Endothelial cell of umbilical vein (primary cell): ENCODE results near the gene TRIM47. TPM values are rescaled to one million over a fixed set of nuclear protein-coding genes. Genes with fewer than 3 reads are reported as not detected.

Experiments
- BruUV-seq: library from RNA; stranded (reverse); fragments of 400-500 nt; replicated peaks from 2 replicates; lab custom pipeline; 2021; lab: Mats Ljungman, UMichigan
- CTCF ChIA-PET: fragments of 300-600, 350-600 bp; sonication (Branson Sonifier 250); formaldehyde crosslinking; loops from one replicate; lab custom pipeline; 2021; ENCODE audit warnings: antibody characterized with exemption, inconsistent platforms; lab: Charles Lee
- POLR2A ChIA-PET: fragments of 300-600, 350-600 bp; sonication (Branson Sonifier 250); formaldehyde crosslinking; loops from one replicate; lab custom pipeline; 2021; ENCODE audit warnings: antibody characterized with exemption, inconsistent platforms; lab: Charles Lee
- DNase-seq: peaks from one replicate; pipeline ENCODE4 v3.0.0-alpha.2; 2011; ENCODE audit warnings: low read depth, low spot score
- FAIRE-seq: peaks from 2 replicates; lab custom pipeline; 2011; peaks lifted over from hg19 to GRCh38; lab: Jason Lieb, UNC
- H2AFZ ChIP-seq: 2 replicates; pipeline ENCODE4 v1.6.0; 2012; ENCODE audit warnings: low read depth, low read length, control low read depth, inconsistent platforms
- H3K27ac ChIP-seq: 2 replicates; pipeline ENCODE4 v1.5.1; 2011; ENCODE audit warnings: low read depth, mild to moderate bottlenecking, control low read depth, low read length, moderate library complexity; ENCODE audit not compliant: insufficient read depth
- H3K27me3 ChIP-seq, 2 experiments: 2 replicates each; pipeline versions ENCODE4 v1.6.0 to v1.6.1; 2011; ENCODE audit warnings: low read length in 2 of 2, mixed read lengths in 1 of 2; ENCODE audit not compliant: control insufficient read depth in 2 of 2, insufficient read depth in 2 of 2
- H3K36me3 ChIP-seq, 2 experiments: 2 replicates in 1 of 2; 3 replicates in 1 of 2; pipeline ENCODE4 v1.5.1; 2011; ENCODE audit warnings: low read length in 2 of 2, mild to moderate bottlenecking in 1 of 2, moderate library complexity in 1 of 2; ENCODE audit not compliant: control insufficient read depth in 2 of 2, insufficient read depth in 2 of 2; ENCODE audit errors: extremely low read depth in 1 of 2
- H3K4me1 ChIP-seq: 3 replicates; pipeline ENCODE4 v1.5.1; 2011; ENCODE audit warnings: mild to moderate bottlenecking, low read length; ENCODE audit not compliant: control insufficient read depth, insufficient read depth; ENCODE audit errors: extremely low read depth
- H3K4me2 ChIP-seq: 2 replicates; pipeline ENCODE4 v1.6.1; 2011; ENCODE audit warnings: low read length, control low read depth, mixed read lengths; ENCODE audit not compliant: insufficient read depth
- H3K4me3 ChIP-seq, 3 experiments: fragments of 200-600 bp in 1 of 3; sonication (generic), shearing (Covaris generic) in 1 of 3; replicated peaks in 1 of 3; 2 replicates each; pipeline ENCODE4 v1.5.1; 2011 to 2016; ENCODE audit warnings: control low read depth in 3 of 3, low read length in 3 of 3, mild to moderate bottlenecking in 2 of 3, inconsistent platforms in 1 of 3, low read depth in 1 of 3, moderate library complexity in 1 of 3; ENCODE audit not compliant: insufficient read depth in 1 of 3
- H3K79me2 ChIP-seq: 2 replicates; pipeline ENCODE4 v1.6.0; 2012; ENCODE audit warnings: low read length, inconsistent platforms; ENCODE audit not compliant: control insufficient read depth, insufficient read depth
- H3K9ac ChIP-seq: replicated peaks from 2 replicates; pipeline ENCODE3; 2011; ENCODE audit warnings: low read length, control low read depth; ENCODE audit not compliant: insufficient read depth; ENCODE audit errors: extremely low read depth
- H3K9me1 ChIP-seq: replicated peaks from 3 replicates; pipeline ENCODE4 v1.6.0; 2011; ENCODE audit warnings: mild to moderate bottlenecking, low read length; ENCODE audit not compliant: control insufficient read depth, insufficient read depth; ENCODE audit errors: extremely low read depth
- H3K9me3 ChIP-seq: replicated peaks from 2 replicates; pipeline ENCODE4 v1.5.1; 2012; ENCODE audit warnings: low read length, inconsistent platforms; ENCODE audit not compliant: control insufficient read depth, insufficient read depth
- H4K20me1 ChIP-seq: replicated peaks from 2 replicates; pipeline ENCODE3; 2011; ENCODE audit warnings: mild to moderate bottlenecking, low read length; ENCODE audit not compliant: control insufficient read depth, insufficient read depth; ENCODE audit errors: extremely low read depth
- EZH2 ChIP-seq: IDR thresholded peaks from 2 replicates; pipeline ENCODE4 v1.6.1; 2012; ENCODE audit warnings: borderline replicate concordance, low read depth, mild to moderate bottlenecking, moderate library complexity, low read length, inconsistent platforms; ENCODE audit not compliant: severe bottlenecking
- FOS ChIP-seq: IDR thresholded peaks from 2 replicates; pipeline ENCODE4 v1.6.1; 2011; ENCODE audit warnings: mild to moderate bottlenecking, low read length, moderate library complexity, borderline replicate concordance; ENCODE audit not compliant: insufficient read depth
- GATA2 ChIP-seq: IDR thresholded peaks from 2 replicates; pipeline ENCODE4 v1.7.0; 2011; ENCODE audit warnings: low read depth, mild to moderate bottlenecking, moderate library complexity, mixed read lengths, low read length; ENCODE audit not compliant: insufficient read length, insufficient read depth
- JUN ChIP-seq: IDR thresholded peaks from 2 replicates; pipeline ENCODE4 v1.6.1; 2011; ENCODE audit warnings: borderline replicate concordance, low read depth; ENCODE audit not compliant: insufficient read length, insufficient read depth
- MAX ChIP-seq: IDR thresholded peaks from 2 replicates; pipeline ENCODE4 v1.6.1; 2011; ENCODE audit not compliant: insufficient read depth, insufficient read length
- MYC ChIP-seq: IDR thresholded peaks from one replicate; pipeline ENCODE4 v1.6.1; 2011; ENCODE audit warnings: mild to moderate bottlenecking, low read depth, low read length
- POLR2A ChIP-seq: IDR thresholded peaks from 2 replicates; pipeline ENCODE4 v1.6.1; 2012; ENCODE audit warnings: low read depth, mild to moderate bottlenecking, control low read depth, low read length
- POLR2AphosphoS5 ChIP-seq: IDR thresholded peaks from 2 replicates; pipeline ENCODE4 v1.6.1; 2012; ENCODE audit warnings: low read depth, mild to moderate bottlenecking, control low read depth, low read length, moderate library complexity; ENCODE audit not compliant: insufficient read depth
- dilution Hi-C: fragments of 300-500 bp; cut with MboI; formaldehyde crosslinking; loops from one replicate; pipeline ENCODE4 v1.15.0; 2019; ENCODE audit warnings: low sequenced_read_pairs; ENCODE audit not compliant: extremely low pct_ligation_motif_present
- intact Hi-C: fragments of 100-400 bp; cut with micrococcal nuclease; formaldehyde crosslinking; loops from one replicate; pipeline ENCODE4 v1.10.0; 2022
- polyA plus RNA-seq, 4 experiments: library from polyadenylated mRNA; depleted of rRNA in 3 of 4; stranded (reverse) in 3 of 4; unstranded in 1 of 4; fragments of >200 nt; gene quantifications; 2 replicates each; pipeline versions ENCODE4 v1.2.1 to v1.2.3, GENCODE V29; 2011 to 2012; ENCODE audit warnings: missing spikeins in 1 of 4
- total RNA-seq: library from RNA; stranded (reverse); gene quantifications from 2 replicates; pipeline ENCODE4 v1.2.3, GENCODE V29; 2021
- TF ChIP-seq, protein P1 (sequence below), 2 donors: IDR thresholded peaks; 1 replicate in 1 of 2; 2 replicates in 1 of 2; pipeline ENCODE4 v1.5.1; 2011; ENCODE audit warnings: low read length in 2 of 2, mild to moderate bottlenecking in 2 of 2, moderate library complexity in 2 of 2, control low read depth in 1 of 2, inconsistent platforms in 1 of 2, low read depth in 1 of 2; ENCODE audit not compliant: insufficient read depth in 1 of 2; ENCODE audit errors: extremely low read depth in 1 of 2

The TRIM47 gene
- total and polyA plus RNA-seq, 2 donors (not counting 3 experiments of a cell fraction or from before 2014, with no cell fraction given), result 67.7 to 75.1 TPM

DNA sequence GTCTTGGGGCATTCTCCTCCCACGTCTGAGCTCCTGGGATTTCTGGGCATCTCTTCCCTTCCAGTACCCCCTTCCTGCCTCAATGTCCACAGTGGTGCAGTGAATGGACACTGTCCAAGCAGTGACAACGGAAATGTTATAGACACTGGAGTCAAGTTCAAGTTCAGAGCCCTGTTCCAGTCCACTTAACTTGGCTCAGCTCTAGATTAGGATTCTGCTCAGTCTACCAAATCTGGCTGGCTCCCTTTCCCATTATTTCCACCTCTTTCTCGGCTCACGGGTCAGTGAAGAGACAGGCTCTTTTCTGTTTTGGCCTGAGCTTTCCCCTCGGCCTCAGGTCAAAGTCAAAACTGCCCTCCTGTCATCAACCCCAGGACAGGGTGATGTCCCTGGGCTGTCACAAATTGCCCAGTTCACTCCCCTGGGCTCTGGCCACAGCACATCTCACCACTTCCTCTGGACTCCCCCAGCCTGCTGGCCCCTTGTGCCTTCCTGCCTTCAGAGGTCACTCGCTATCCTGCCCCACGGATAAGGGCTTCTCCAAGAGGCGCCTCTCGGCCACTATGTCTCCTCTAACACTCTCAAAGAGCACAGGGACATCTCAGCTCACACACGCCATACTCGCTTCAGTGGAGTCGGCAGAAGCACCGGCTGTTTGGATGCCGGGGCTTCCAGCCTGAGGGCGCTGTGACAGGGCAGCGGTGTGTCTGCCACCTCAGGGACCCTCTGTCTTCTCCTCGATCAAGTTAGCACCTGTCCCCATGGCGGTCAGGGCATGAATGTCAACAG, 44.0 kb upstream of the TRIM47 start:
- H3K4me3 ChIP-seq, result no peak overlapping the region
- TF ChIP-seq JUN (no peak), GATA2 (no peak), POLR2AphosphoS5 (no peak), EZH2 (no peak), POLR2A (no peak), MAX (no peak), MYC (no peak), FOS (no peak)
- TF ChIP-seq, protein P1, sequence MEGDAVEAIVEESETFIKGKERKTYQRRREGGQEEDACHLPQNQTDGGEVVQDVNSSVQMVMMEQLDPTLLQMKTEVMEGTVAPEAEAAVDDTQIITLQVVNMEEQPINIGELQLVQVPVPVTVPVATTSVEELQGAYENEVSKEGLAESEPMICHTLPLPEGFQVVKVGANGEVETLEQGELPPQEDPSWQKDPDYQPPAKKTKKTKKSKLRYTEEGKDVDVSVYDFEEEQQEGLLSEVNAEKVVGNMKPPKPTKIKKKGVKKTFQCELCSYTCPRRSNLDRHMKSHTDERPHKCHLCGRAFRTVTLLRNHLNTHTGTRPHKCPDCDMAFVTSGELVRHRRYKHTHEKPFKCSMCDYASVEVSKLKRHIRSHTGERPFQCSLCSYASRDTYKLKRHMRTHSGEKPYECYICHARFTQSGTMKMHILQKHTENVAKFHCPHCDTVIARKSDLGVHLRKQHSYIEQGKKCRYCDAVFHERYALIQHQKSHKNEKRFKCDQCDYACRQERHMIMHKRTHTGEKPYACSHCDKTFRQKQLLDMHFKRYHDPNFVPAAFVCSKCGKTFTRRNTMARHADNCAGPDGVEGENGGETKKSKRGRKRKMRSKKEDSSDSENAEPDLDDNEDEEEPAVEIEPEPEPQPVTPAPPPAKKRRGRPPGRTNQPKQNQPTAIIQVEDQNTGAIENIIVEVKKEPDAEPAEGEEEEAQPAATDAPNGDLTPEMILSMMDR (IDR thresholded peaks at IDR 0.05; ENCODE audit: extremely low read depth in 1 of 2, insufficient read depth in 1 of 2, low read depth in 1 of 2, low read length in 2 of 2), result no peak
- POLR2A ChIA-PET, result no interaction called here
- H3K79me2 ChIP-seq, result no peaks in the 10 kb centered on the region
- BruUV-seq, result no TSS peak
- no peaks in the 10 kb centered on the region for H4K20me1 ChIP-seq
- H3K9ac ChIP-seq, result no peak overlapping the region
- no peak overlapping the region for H3K4me2 ChIP-seq
- no peak overlapping the region for H2AFZ ChIP-seq
- DNase-seq (no peak), FAIRE-seq (no peak)
- dilution Hi-C loops, result no loop called here
- no peaks in the 10 kb centered on the region for H3K27me3 ChIP-seq
- no peaks in the 10 kb centered on the region for H3K4me1 ChIP-seq
- H3K36me3 ChIP-seq, result no peaks in the 10 kb centered on the region
- intact Hi-C loops, result no loop called here
- CTCF ChIA-PET, result no interaction called here
- H3K9me1 ChIP-seq, result no peaks in the 10 kb centered on the region
- no peak overlapping the region for H3K27ac ChIP-seq
- no peaks in the 10 kb centered on the region for H3K9me3 ChIP-seq
